Subcutaneous abdominal adipose tissue (tissue), 5 donors: Measurements from ENCODE around the gene VGLL2.

Experiments used
- H3K27ac ChIP-seq: one replicate; pipeline ENCODE4 v1.7.0; 2013; ENCODE audit warnings: low read depth, mild to moderate bottlenecking, inconsistent platforms, low read length, moderate library complexity
- H3K27me3 ChIP-seq, 5 donors: one replicate each; pipeline ENCODE4 v1.7.0; 2013; ENCODE audit warnings: low read length in 5 of 5, inconsistent platforms in 1 of 5; ENCODE audit not compliant: control insufficient read depth in 5 of 5, insufficient read depth in 4 of 5
- H3K36me3 ChIP-seq, 5 donors: one replicate each; pipeline ENCODE4 v1.7.0; 2013; ENCODE audit warnings: low read length in 5 of 5; ENCODE audit not compliant: control insufficient read depth in 5 of 5, insufficient read depth in 5 of 5
- H3K4me1 ChIP-seq, 5 donors: one replicate each; pipeline ENCODE4 v1.7.0; 2013; ENCODE audit warnings: low read length in 5 of 5, mild to moderate bottlenecking in 3 of 5, moderate library complexity in 1 of 5; ENCODE audit not compliant: control insufficient read depth in 5 of 5, insufficient read depth in 5 of 5
- H3K4me3 ChIP-seq, 5 donors: one replicate each; pipeline ENCODE4 v1.7.0; 2013; ENCODE audit warnings: low read length in 5 of 5, low read depth in 1 of 5
- H3K9ac ChIP-seq, 5 donors: one replicate each; pipeline ENCODE4 v1.7.0; 2013; ENCODE audit warnings: low read length in 5 of 5, mild to moderate bottlenecking in 4 of 5, moderate library complexity in 3 of 5
- H3K9me3 ChIP-seq, 5 donors: one replicate each; pipeline ENCODE4 v1.7.0; 2013; ENCODE audit warnings: low read length in 5 of 5; ENCODE audit not compliant: control insufficient read depth in 5 of 5
- donor health status: healthy.
- donor health status: healthy.
- donor health status: healthy.
- donor health status: healthy.
- donor health status: healthy.

VGLL2 gene

GRCh38 chr6:117276778-117277316, 11.5 kb downstream of the VGLL2 start:
- H3K27me3 ChIP-seq = peaks cover 17 to 36% (median 32%) of the 10 kb centered on the region in 5 donors
- H3K4me1 ChIP-seq = no peaks in the 10 kb centered on the region
- H3K27ac ChIP-seq = no peak overlapping the region
- no peaks in the 10 kb centered on the region for H3K36me3 ChIP-seq
- no peak overlapping the region for H3K4me3 ChIP-seq
- H3K9ac ChIP-seq = no peak overlapping the region
- no peaks in the 10 kb centered on the region for H3K9me3 ChIP-seq

GRCh38 chr6:117280922-117281321, 15.6 kb downstream of the VGLL2 start:
- Histone ChIP-seq H3K4me1 (no peaks in the 10 kb centered on the region), H3K9ac (no peak overlapping the region), H3K27ac (no peak overlapping the region), H3K9me3 (peaks cover 0 to 3% (median 0%) of the 10 kb centered on the region in 5 donors), H3K27me3 (peaks cover 3 to 7% (median 5%) of the 10 kb centered on the region in 5 donors), H3K4me3 (no peak overlapping the region), H3K36me3 (no peaks in the 10 kb centered on the region)

- Histone ChIP-seq H3K27ac (no peak overlapping the region), H3K27me3 (peaks cover 0 to 3% (median 0%) of the 10 kb centered on the region in 5 donors), H3K9me3 (peaks cover 0 to 3% (median 0%) of the 10 kb centered on the region in 5 donors), H3K36me3 (no peaks in the 10 kb centered on the region), H3K9ac (no peak overlapping the region), H3K4me3 (no peak overlapping the region), H3K4me1 (peaks cover 0 to 4% (median 0%) of the 10 kb centered on the region in 5 donors)
These were observed 22.8 kb downstream of the VGLL2 start for GRCh38 chr6:117288083-117288715.

- H3K36me3 ChIP-seq = no peaks in the 10 kb centered on the region
- H3K4me1 ChIP-seq = peaks cover 0 to 4% (median 0%) of the 10 kb centered on the region in 5 donors
- no peak overlapping the region for H3K27ac ChIP-seq
- no peak overlapping the region for H3K4me3 ChIP-seq
- peaks cover 0 to 3% (median 0%) of the 10 kb centered on the region in 5 donors for H3K27me3 ChIP-seq
- H3K9me3 ChIP-seq = no peaks in the 10 kb centered on the region
- H3K9ac ChIP-seq = no peak overlapping the region
These were observed 25.0 kb downstream of the VGLL2 start for GRCh38 chr6:117290173-117290846.

GRCh38 chr6:117298941-117299340, 33.6 kb downstream of the VGLL2 start:
- no peak overlapping the region for H3K4me3 ChIP-seq
- H3K27me3 ChIP-seq = no peaks in the 10 kb centered on the region
- peaks cover 0 to 8% (median 0%) of the 10 kb centered on the region in 5 donors for H3K4me1 ChIP-seq
- H3K9ac ChIP-seq = no peak overlapping the region
- H3K36me3 ChIP-seq = no peaks in the 10 kb centered on the region
- H3K27ac ChIP-seq = no peak overlapping the region
- no peaks in the 10 kb centered on the region for H3K9me3 ChIP-seq

GRCh38 chr6:117303323-117303722, 38.0 kb downstream of the VGLL2 start:
- H3K9me3 ChIP-seq = no peaks in the 10 kb centered on the region
- no peak overlapping the region for H3K9ac ChIP-seq
- no peaks in the 10 kb centered on the region for H3K27me3 ChIP-seq
- no peak overlapping the region for H3K4me3 ChIP-seq
- H3K27ac ChIP-seq = no peak overlapping the region
- H3K4me1 ChIP-seq = peaks cover 0 to 12% (median 0%) of the 10 kb centered on the region in 5 donors
- no peaks in the 10 kb centered on the region for H3K36me3 ChIP-seq

GRCh38 chr6:117304446-117304845, 39.1 kb downstream of the VGLL2 start:
- H3K4me3 ChIP-seq = no peak overlapping the region
- H3K27me3 ChIP-seq = no peaks in the 10 kb centered on the region
- H3K9ac ChIP-seq = no peak overlapping the region
- H3K27ac ChIP-seq = no peak overlapping the region
- H3K4me1 ChIP-seq = peaks cover 0 to 12% (median 0%) of the 10 kb centered on the region in 5 donors
- H3K9me3 ChIP-seq = no peaks in the 10 kb centered on the region
- no peaks in the 10 kb centered on the region for H3K36me3 ChIP-seq

- Histone ChIP-seq H3K9ac (no peak overlapping the region), H3K4me1 (peaks cover 0 to 12% (median 0%) of the 10 kb centered on the region in 5 donors), H3K36me3 (no peaks in the 10 kb centered on the region), H3K4me3 (no peak overlapping the region), H3K9me3 (no peaks in the 10 kb centered on the region), H3K27me3 (no peaks in the 10 kb centered on the region), H3K27ac (no peak overlapping the region)
These were observed 41.0 kb downstream of the VGLL2 start for GRCh38 chr6:117306227-117306790.

GRCh38 chr6:117307655-117308054, 42.3 kb downstream of the VGLL2 start:
- Histone ChIP-seq H3K9ac (no peak overlapping the region), H3K36me3 (no peaks in the 10 kb centered on the region), H3K4me1 (peaks cover 0 to 10% (median 0%) of the 10 kb centered on the region in 5 donors), H3K27ac (no peak overlapping the region), H3K4me3 (no peak overlapping the region), H3K27me3 (no peaks in the 10 kb centered on the region), H3K9me3 (no peaks in the 10 kb centered on the region)

GRCh38 chr6:117309069-117309468, 43.7 kb downstream of the VGLL2 start:
- H3K4me3 ChIP-seq = no peak overlapping the region
- no peaks in the 10 kb centered on the region for H3K27me3 ChIP-seq
- H3K9me3 ChIP-seq = no peaks in the 10 kb centered on the region

More at GRCh38 chr6:117309069-117309468, 43.7 kb downstream of the VGLL2 start:
- H3K27ac ChIP-seq = no peak overlapping the region
- no peak overlapping the region for H3K9ac ChIP-seq
- H3K36me3 ChIP-seq = no peaks in the 10 kb centered on the region
- H3K4me1 ChIP-seq = peaks cover 0 to 4% (median 0%) of the 10 kb centered on the region in 5 donors
